CD8-positive, alpha-beta memory T cell (primary cell): ENCODE measurements around the gene C6orf132. TPM values are rescaled to one million over a fixed set of nuclear protein-coding genes. Genes with fewer than 3 reads are reported as not detected.
A peak's percentile ranks its signal among the peaks of the same experiment; 100 is the strongest.

Source experiments
- CTCF ChIA-PET: fragments of 350-600 bp; sonication (Branson Sonifier 250); formaldehyde crosslinking; loops from one replicate; lab custom pipeline; 2021; ENCODE audit warnings: antibody characterized with exemption; lab: Charles Lee
- POLR2A ChIA-PET: fragments of 350-600 bp; sonication (Branson Sonifier 250); formaldehyde crosslinking; loops from one replicate; lab custom pipeline; 2021; ENCODE audit warnings: antibody characterized with exemption; lab: Charles Lee
- DNase-seq, 5 donors: peaks; one replicate each; pipeline versions ENCODE4 v3.0.0 to v3.0.0-alpha.2; 2020 to 2022; ENCODE audit warnings: mixed read lengths in 1 of 5
- H3K27ac ChIP-seq: one replicate; pipeline ENCODE4 v1.7.0; 2013; ENCODE audit warnings: low read depth, mild to moderate bottlenecking, low read length, moderate library complexity
- H3K27me3 ChIP-seq: 2 replicates; pipeline ENCODE4 v1.7.0; 2013; ENCODE audit warnings: low read length, mild to moderate bottlenecking; ENCODE audit not compliant: insufficient read depth, poor library complexity, severe bottlenecking
- H3K36me3 ChIP-seq: 2 replicates; pipeline ENCODE4 v1.7.0; 2013; ENCODE audit warnings: mild to moderate bottlenecking, low read length, moderate library complexity; ENCODE audit not compliant: insufficient read depth
- H3K4me1 ChIP-seq: 2 replicates; pipeline ENCODE4 v1.7.0; 2013; ENCODE audit warnings: mild to moderate bottlenecking, low read length, moderate library complexity; ENCODE audit not compliant: insufficient read depth
- H3K4me3 ChIP-seq: 2 replicates; pipeline ENCODE4 v1.7.0; 2013; ENCODE audit warnings: mild to moderate bottlenecking, low read length
- H3K9me3 ChIP-seq: 2 replicates; pipeline ENCODE4 v1.7.0; 2013; ENCODE audit warnings: mild to moderate bottlenecking, low read length
- H3K27ac Mint-ChIP-seq, 8 donors: one replicate each; pipeline ENCODE4 v1.8.0; 2020 to 2021; ENCODE audit warnings: mixed read lengths in 8 of 8, mild to moderate bottlenecking in 6 of 8, inconsistent platforms in 3 of 8, moderate library complexity in 3 of 8
- H3K27me3 Mint-ChIP-seq, 2 donors: one replicate each; pipeline ENCODE4 v1.8.0; 2020 to 2021; ENCODE audit warnings: mixed read lengths in 2 of 2, mild to moderate bottlenecking in 1 of 2, moderate library complexity in 1 of 2
- H3K36me3 Mint-ChIP-seq, 3 donors: one replicate each; pipeline ENCODE4 v1.8.0; 2020 to 2021; ENCODE audit warnings: mixed read lengths in 3 of 3, inconsistent platforms in 1 of 3, mild to moderate bottlenecking in 1 of 3
- H3K4me1 Mint-ChIP-seq, 3 donors: one replicate each; pipeline ENCODE4 v1.8.0; 2020 to 2021; ENCODE audit warnings: mixed read lengths in 3 of 3, inconsistent platforms in 1 of 3, mild to moderate bottlenecking in 1 of 3
- H3K4me3 Mint-ChIP-seq, 7 donors: one replicate each; pipeline ENCODE4 v1.8.0; 2020 to 2021; ENCODE audit warnings: mixed read lengths in 7 of 7, mild to moderate bottlenecking in 6 of 7, moderate library complexity in 4 of 7, inconsistent platforms in 2 of 7
- H3K9me3 Mint-ChIP-seq, 5 donors: one replicate each; pipeline ENCODE4 v1.8.0; 2020 to 2022; ENCODE audit warnings: mixed read lengths in 5 of 5, mild to moderate bottlenecking in 3 of 5, moderate library complexity in 2 of 5, inconsistent platforms in 1 of 5
- polyA plus RNA-seq: library from polyadenylated mRNA; unstranded; fragments of 300-500 nt; fragmentation: Illumina TruSeq; gene quantifications from one replicate; pipeline ENCODE4 v1.2.3, GENCODE V29; 2021
- total RNA-seq, 2 experiments: library from RNA; stranded (reverse); gene quantifications; one replicate each; pipeline ENCODE4 v1.2.3, GENCODE V29; 2021

The C6orf132 gene
- total and polyA plus RNA-seq, 3 experiments from 2014 or later = 0.15 to 0.16 TPM; not detected in 1

GRCh38 chr6:42053601-42054000 is 88.8 kb downstream of the C6orf132 start:
- Histone ChIP-seq H3K9me3 (no peaks in the 10 kb centered on the region), H3K27ac (no peak overlapping the region), H3K4me3 (no peak overlapping the region), H3K27me3 (no peaks in the 10 kb centered on the region), H3K36me3 (peaks cover 33% of the 10 kb centered on the region), H3K4me1 (peaks cover 39% of the 10 kb centered on the region)
- Mint-ChIP-seq H3K27ac (peak overlapping the region in 4 of 8 donors; percentile 42 to 81 (median 65)), H3K4me3 (peak overlapping the region in 1 of 7 donors; percentile 34), H3K27me3 (no peaks in the 10 kb centered on the region), H3K4me1 (peaks cover 39 to 49% (median 45%) of the 10 kb centered on the region in 3 donors), H3K36me3 (peaks cover 8 to 69% (median 12%) of the 10 kb centered on the region in 3 donors), H3K9me3 (no peaks in the 10 kb centered on the region)
- ChIA-PET CTCF (interaction anchor here (0.9 to 14.5 kb wide), 2 partner anchors 9 to 269 kb away, joined by 3 to 175 read pairs; partner anchors contain the start of genes FRS3, PRICKLE4 and TOMM6), POLR2A (no interaction called here)
- DNase-seq = no peak

- H3K27ac Mint-ChIP-seq = peak overlapping the region in 7 of 8 donors; percentile 76 to 97 (median 94)
- peaks cover 23% of the 10 kb centered on the region for H3K36me3 ChIP-seq
- ChIA-PET CTCF (interaction anchor here (1.0 to 14.5 kb wide), 7 partner anchors 8 to 266 kb away, joined by 3 to 175 read pairs (median 23); partner anchors contain the start of genes BYSL, CCND3, FRS3 and MED20), POLR2A (interaction anchor here (0.9 to 3.4 kb wide), 5 partner anchors 10 to 317 kb away, joined by 3 to 23 read pairs (median 7); partner anchors contain the start of genes TOMM6 and USP49)
- no peaks in the 10 kb centered on the region for H3K27me3 Mint-ChIP-seq
- peaks cover 51% of the 10 kb centered on the region for H3K4me1 ChIP-seq
- peak overlapping the region; percentile 96 to 99 (median 98) for H3K4me3 Mint-ChIP-seq
- no peaks in the 10 kb centered on the region for H3K9me3 Mint-ChIP-seq
- peak overlapping the region; percentile 79 for H3K4me3 ChIP-seq
- no peaks in the 10 kb centered on the region for H3K27me3 ChIP-seq
- peaks cover 8 to 67% (median 10%) of the 10 kb centered on the region in 3 donors for H3K36me3 Mint-ChIP-seq
- peaks cover 48 to 69% (median 58%) of the 10 kb centered on the region in 3 donors for H3K4me1 Mint-ChIP-seq
- H3K9me3 ChIP-seq = no peaks in the 10 kb centered on the region
- DNase-seq = no peak
- H3K27ac ChIP-seq = peak overlapping the region; percentile 82
Measured at GRCh38 chr6:42051268-42051653, 91.2 kb downstream of the C6orf132 start.

Other genes starting within 250 kb of the C6orf132 start
- gene USP49, start 247.2 kb downstream of the C6orf132 start, total RNA-seq = 1 to 10 TPM; 5.0 to 5.2 TPM
- gene USP49, start 247.2 kb downstream of the C6orf132 start, polyA plus RNA-seq = 0.59 TPM
- gene MED20, start 221.5 kb downstream of the C6orf132 start, total RNA-seq = 10 to 100 TPM; 18.1 to 21.1 TPM
- gene MED20, start 221.5 kb downstream of the C6orf132 start, polyA plus RNA-seq = 5.3 TPM
- gene BYSL, start 221.1 kb downstream of the C6orf132 start, total RNA-seq = 10 to 100 TPM; 80.5 to 84.4 TPM
- 5.9 TPM for gene BYSL, start 221.1 kb downstream of the C6orf132 start, polyA plus RNA-seq
- gene CCND3, start 200.8 kb downstream of the C6orf132 start, total RNA-seq = 100 to 1,000 TPM; 283 to 287 TPM
- 648 TPM for gene CCND3, start 200.8 kb downstream of the C6orf132 start, polyA plus RNA-seq
- gene TAF8, start 92.1 kb downstream of the C6orf132 start, total RNA-seq = 10 to 100 TPM; 41.7 to 42.6 TPM
- gene TAF8, start 92.1 kb downstream of the C6orf132 start, polyA plus RNA-seq = 20.5 TPM
- gene GUCA1A, start 30.7 kb upstream of the C6orf132 start, total RNA-seq = not detected
- not detected for gene GUCA1A, start 30.7 kb upstream of the C6orf132 start, polyA plus RNA-seq
- 1 to 10 TPM in 1 of 2 experiments, under 1 TPM in 1; 0.63 to 1.6 TPM for gene GUCA1B, start 52.3 kb upstream of the C6orf132 start, total RNA-seq
- gene GUCA1B, start 52.3 kb upstream of the C6orf132 start, polyA plus RNA-seq = not detected
- 10 to 100 TPM; 51.3 to 51.8 TPM for gene MRPS10, start 75.2 kb upstream of the C6orf132 start, total RNA-seq
- gene MRPS10, start 75.2 kb upstream of the C6orf132 start, polyA plus RNA-seq = 50.6 TPM